Thyroid gland (tissue), 4 donors: ENCODE measurements around the gene RAB39B.

Experiments used
- CTCF ChIP-seq, 6 experiments: fragments of 200-600 bp in 3 of 6; fragments of 450-650 bp in 3 of 6; sonication (generic) in 3 of 6; IDR thresholded peaks; one replicate each; pipeline ENCODE4 v1.5.1; 2016 to 2019; ENCODE audit warnings: antibody characterized with exemption in 6 of 6, mild to moderate bottlenecking in 2 of 6, inconsistent platforms in 1 of 6, moderate library complexity in 1 of 6
- POLR2A ChIP-seq, 2 donors: fragments of 450-650 bp; IDR thresholded peaks; one replicate each; pipeline ENCODE4 v1.6.1; 2017; ENCODE audit warnings: antibody characterized with exemption in 2 of 2, mild to moderate bottlenecking in 2 of 2, moderate library complexity in 1 of 2

GRCh38 chrX:155218777-155219176, 45.5 kb downstream of the RAB39B start:
- TF ChIP-seq CTCF (IDR thresholded peaks at IDR 0.05) (no peak), POLR2A (IDR thresholded peaks at IDR 0.05) (no peak)
